ENCODE data around the gene AKR7A2.
"Not testable (repeated sequence)": the region's sequence is repeated elsewhere in the genome, so short reads cannot be mapped to it uniquely, and the experiment has no call there.

AKR7A2 gene

DNA sequence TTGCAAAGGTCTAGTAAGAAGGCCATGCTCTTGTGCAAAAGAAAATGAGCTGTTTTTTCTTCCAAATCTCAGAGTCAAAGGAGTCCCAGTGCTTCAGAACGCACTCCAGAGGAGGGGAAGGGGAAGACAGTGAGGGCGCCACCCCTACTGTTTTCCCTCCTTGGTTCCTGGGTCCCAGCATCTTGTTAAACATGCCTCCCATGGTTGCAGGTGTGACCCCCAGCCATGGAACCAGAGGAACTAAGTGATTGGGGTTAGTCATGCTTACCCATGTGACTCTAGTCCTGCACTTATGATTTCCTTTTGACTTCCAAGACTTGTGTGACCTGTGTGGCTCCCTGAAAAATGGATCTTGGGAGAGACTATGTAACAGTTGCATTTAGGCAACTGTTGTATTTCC, 17.3 kb downstream of the AKR7A2 start:
- no peak for DNase-seq

GRCh38 chr1:19289244-19289643, 22.7 kb downstream of the AKR7A2 start:
- no peak for DNase-seq

GRCh38 chr1:19288324-19289241, 23.4 kb downstream of the AKR7A2 start, which contains the start of gene AKR7A3:
TSS of gene AKR7A3 (minus strand) at chr1:19288770. CDS start at chr1:19288709, 61 bp downstream.
- peak; percentile 82 for DNase-seq

GRCh38 chr1:19287436-19288185, 24.3 kb downstream of the AKR7A2 start:
- DNase-seq = no peak

GRCh38 chr1:19285807-19286206, 26.1 kb downstream of the AKR7A2 start:
- DNase-seq = not testable (repeated sequence)

DNA sequence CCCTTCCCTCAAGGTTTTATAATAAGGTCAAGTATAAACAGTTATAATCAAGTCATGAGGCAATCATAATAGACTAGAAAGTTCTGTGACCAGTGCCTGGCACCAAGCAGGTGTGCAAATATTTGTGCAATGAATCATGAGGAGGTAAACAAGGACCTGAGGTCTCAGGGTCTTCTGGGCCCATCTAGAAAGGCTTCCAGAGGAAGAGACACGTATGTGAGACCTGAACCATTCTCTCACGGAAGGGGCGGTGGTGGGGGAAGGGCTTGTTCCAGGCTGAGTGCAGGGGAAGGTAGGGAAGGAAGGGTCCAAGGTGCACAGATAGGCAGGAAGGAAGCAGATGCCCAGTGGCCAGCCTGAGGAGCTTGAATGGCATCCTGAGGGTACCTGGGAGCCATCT, 26.6 kb downstream of the AKR7A2 start:
- DNase-seq = not testable (repeated sequence)

DNA sequence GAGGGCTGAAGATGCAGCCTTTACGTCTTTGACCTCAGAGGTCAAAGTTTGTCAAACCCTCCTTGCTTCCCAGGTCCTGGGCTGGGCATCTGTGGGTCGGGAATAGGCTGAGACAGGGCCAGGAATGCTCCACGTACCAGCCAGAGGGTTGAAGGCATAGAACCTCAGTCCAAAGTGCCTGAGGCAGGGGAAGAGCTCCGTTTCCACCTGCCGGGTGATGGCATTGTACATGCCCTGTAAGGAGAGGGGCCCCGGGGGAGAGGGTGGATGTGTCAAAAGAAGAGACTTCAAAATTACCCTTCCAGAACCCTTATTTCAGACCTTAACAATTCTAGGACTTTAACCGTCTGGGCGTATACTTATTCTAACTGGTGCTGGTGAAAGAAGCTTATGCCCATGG, 27.1 kb downstream of the AKR7A2 start:
- no peak for DNase-seq

DNA sequence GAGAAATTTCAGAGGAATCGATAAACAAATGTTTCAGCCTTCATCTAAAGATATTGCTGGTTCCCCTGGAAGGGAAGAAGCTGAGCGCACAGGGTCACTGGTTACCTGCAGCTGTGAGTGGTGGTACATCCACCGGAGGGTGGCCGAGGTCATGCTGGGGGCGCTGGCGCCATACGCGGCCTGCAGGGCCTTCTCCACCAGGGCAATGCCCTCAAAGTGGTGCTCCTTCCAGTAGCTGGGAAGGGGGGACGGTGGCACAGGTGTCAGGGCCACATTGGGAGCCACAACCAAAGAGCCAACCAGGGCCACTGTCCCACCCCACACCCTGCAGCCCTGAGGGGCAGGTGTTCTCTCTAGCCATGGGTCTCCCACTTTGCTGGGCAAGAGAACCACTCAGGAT, 28.1 kb downstream of the AKR7A2 start:
- DNase-seq = no peak

DNA sequence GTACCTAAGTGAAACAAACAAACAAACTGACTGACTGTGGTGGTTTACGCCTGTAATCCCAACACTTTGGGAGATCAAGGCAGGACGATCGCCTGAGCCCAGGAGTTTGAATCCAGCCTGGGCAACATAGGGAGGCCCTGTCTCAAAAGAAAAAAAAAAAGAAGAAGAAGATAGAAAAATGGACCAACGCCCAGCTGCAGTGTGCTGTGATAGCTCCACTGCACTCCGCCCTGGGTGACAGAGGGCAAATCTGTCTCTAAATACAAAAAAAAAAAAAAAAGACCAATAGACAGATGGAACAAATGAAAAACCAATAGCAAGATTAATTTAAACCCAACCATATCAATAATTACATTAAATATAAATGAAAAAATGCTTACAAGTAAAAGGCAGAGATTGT, 37.3 kb downstream of the AKR7A2 start:
- no peak for DNase-seq

DNA sequence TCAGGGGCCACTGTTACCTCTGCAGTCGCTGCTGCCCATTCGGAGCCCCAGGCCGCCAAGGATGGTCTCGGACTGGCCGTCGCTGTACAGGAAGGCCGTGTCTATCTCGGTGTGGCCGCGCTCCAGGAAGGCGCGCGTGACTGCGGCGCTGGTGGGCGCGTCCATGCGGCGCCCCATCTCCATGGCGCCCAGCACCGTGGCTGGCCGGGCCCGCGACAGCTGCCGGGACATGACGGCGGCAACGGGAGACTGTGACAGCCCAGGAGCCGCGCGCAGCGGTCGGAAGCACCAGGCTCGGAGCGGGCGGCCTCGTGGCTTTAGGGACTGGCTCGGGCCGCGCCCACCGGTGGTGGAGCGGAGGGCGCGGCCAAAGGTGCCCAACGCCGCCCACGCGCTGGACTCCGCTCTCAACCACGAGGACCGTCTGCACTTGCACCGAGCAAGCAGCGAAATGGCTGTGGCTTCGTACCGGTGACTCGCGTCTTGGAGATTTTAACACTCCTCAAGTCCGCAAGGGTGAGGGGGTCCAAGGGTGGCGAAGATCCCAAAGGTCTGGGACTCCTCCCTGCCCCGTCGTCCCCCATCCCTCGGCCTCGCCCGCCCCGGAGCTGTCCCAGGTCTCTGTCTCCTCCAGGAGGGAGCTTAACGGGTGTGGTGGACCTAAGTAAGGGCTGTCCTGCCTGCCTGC, 38.0 kb downstream of the AKR7A2 start:
- DNase-seq = not testable (repeated sequence)

DNA sequence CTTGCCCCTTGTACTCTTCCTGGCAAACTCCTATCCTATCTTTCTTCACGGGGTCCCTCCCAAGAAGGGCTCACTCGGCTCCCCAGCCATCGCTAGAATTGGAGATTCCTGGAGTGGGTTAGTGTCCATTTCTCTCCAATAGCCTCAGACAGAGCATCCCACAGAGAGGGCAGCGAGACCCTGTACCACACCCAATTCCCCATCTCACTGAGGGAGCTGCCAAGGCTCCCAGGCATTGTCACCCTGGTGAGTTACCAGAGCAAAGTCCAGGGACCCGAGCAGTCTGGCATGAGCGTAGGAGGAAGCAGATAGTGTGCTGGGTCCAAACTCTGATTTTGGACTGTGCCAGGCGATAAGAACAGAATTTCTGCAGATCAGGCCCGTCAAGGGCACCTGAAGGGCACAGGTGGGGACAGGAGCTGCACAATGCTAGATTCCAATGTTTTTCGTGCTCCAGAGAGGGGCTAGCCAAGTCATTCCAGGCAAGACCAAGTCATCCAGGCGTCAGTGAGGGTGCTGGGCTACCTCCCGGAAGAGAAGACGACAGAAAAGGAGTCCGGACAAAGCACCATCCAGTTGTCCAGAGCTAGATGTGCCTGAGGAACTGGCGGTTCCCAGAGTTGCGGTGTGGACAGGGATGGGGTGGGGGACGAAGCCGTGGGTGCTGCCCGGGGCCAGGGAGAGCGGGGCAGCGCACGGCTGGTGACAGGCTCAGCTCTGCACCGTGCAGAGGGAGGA, 38.7 kb downstream of the AKR7A2 start:
- no peak for DNase-seq

- DNase-seq = no peak
Measured at GRCh38 chr1:19272064-19272463, 39.9 kb downstream of the AKR7A2 start.

GRCh38 chr1:19270343-19270730, 41.6 kb downstream of the AKR7A2 start:
- not testable (repeated sequence) for DNase-seq

GRCh38 chr1:19269427-19270342, 42.3 kb downstream of the AKR7A2 start:
- DNase-seq = not testable (repeated sequence)

DNA sequence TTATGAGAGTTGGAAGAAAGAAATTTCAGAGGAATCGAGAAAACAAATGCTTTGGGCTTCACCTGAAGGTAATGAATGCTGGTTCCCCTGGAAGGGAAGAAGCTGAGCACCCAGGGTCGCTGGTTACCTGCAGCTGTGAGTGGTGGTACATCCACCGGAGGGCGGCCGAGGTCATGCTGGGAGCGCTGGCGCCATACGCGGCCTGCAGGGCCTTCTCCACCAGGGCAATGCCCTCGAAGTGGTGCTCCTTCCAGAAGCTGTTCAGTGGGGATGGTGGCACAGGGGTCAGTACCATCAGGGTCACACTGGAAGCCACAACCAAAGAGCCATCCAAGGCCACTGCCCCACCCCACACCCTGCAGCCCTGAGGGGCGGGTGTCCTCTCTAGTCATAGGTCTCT, 43.5 kb downstream of the AKR7A2 start:
- no peak for DNase-seq

DNA sequence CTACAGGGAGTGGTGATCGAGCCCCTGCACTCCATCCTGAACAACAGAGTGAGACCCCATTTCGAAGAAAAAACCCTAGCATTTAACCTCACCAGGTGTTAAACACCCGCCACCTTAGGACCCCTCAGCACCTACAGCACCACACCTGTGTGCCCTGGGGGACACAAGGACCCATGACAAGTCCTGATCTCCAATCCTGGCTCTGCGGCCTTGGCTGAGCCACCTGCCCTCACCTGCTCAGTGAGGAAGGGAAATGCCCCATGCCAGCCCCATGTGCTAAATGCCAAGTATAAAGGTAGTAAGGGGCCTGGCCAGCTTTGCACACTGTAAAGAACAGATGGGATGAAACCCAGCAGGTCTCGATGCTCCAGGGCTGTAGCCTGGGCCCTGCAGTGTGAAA, 49.2 kb downstream of the AKR7A2 start:
- DNase-seq = no peak

- DNase-seq = no peak
Measured at GRCh38 chr1:19262047-19262446, 49.9 kb downstream of the AKR7A2 start.

DNA sequence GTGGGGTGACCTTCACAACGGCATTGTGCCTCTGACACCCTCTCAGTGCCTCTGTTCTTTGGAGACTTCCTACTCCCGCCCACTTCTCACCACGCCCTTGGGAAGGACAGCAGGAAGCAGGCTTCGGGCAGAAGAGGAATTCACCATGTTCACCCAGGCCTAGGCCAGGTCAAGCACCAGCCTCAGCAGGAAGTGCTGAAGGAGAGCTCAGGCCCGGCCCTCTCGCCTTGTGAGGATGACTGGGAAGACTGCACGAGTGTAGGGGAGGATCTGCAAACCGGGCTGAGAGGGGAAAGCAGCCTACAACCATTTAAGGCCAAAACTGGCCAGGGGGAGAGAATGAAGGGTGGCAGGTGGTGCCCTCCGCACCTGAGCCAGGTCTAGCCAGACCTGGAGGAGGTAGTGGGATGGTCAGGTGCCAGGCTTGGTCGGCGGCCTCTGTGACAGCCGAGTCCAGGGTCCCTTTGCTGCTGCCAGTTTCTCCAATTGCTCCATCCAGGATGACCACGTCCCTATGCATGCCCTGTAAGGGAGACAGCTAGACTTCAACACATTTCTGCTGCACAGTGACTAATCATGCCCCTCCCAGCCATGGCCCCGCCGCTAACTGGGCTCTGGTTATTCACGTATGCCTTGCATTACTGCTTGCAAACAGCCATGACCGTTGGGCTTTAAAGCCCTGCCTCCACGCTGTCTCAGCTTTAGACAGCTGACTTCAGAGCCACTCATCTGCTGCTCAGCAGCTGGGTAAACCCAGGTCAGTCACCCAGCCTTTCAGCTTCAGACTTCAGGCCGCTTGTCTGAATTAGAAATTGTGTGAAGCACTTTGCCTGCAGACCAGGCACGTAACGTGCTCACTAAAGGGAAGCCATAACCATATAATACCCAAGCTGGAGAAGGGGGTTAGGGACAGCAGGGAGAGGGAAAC, 51.5 kb downstream of the AKR7A2 start:
- DNase-seq = no peak

GRCh38 chr1:19258353-19258752, 53.6 kb downstream of the AKR7A2 start:
- no peak for DNase-seq

- DNase-seq = peak; percentile 50
Measured at GRCh38 chr1:19257178-19257914, 54.6 kb downstream of the AKR7A2 start.

All from stimulated activated CD4-positive, alpha-beta T cell treated with anti-CD3 and anti-CD28 coated beads, Interleukin-15, amount 100 ng/mL, for 24 hours (primary cell).